Aorta (tissue), 5 donors: Measurements from ENCODE around the gene NEK6. TPM values are rescaled to one million over a fixed set of nuclear protein-coding genes. Genes with fewer than 3 reads are reported as not detected.
A peak's percentile ranks its signal among the peaks of the same experiment; 100 is the strongest.

Experiments
- ATAC-seq: fragments of 200-7000 bp; cut with Tn5 transposase; one replicate; pipeline ENCODE4 v1.9.1; 2022; ENCODE audit warnings: moderate library complexity; ENCODE audit not compliant: low FRiP score
- DNase-seq, 2 donors: peaks; one replicate each; pipeline ENCODE4 v3.0.0-alpha.2; 2020
- H3K27ac ChIP-seq, 2 donors: one replicate each; pipeline ENCODE4 v1.5.1; 2013; ENCODE audit warnings: low read length in 2 of 2, mild to moderate bottlenecking in 2 of 2, moderate library complexity in 2 of 2, control low read depth in 1 of 2, inconsistent platforms in 1 of 2, low read depth in 1 of 2
- H3K27me3 ChIP-seq, 2 donors: one replicate each; pipeline ENCODE4 v1.6.1; 2013; ENCODE audit warnings: control low read depth in 1 of 2, low read length in 1 of 2, mild to moderate bottlenecking in 1 of 2, moderate library complexity in 1 of 2; ENCODE audit not compliant: insufficient read depth in 2 of 2, control insufficient read depth in 1 of 2
- H3K36me3 ChIP-seq, 2 donors: one replicate each; pipeline ENCODE4 v1.6.1; 2013; ENCODE audit warnings: control low read depth in 1 of 2, low read length in 1 of 2, mild to moderate bottlenecking in 1 of 2; ENCODE audit not compliant: insufficient read depth in 2 of 2, control insufficient read depth in 1 of 2
- H3K4me1 ChIP-seq, 2 donors: one replicate each; pipeline ENCODE4 v1.6.1; 2013; ENCODE audit warnings: low read length in 2 of 2, control low read depth in 1 of 2, mild to moderate bottlenecking in 1 of 2, moderate library complexity in 1 of 2; ENCODE audit not compliant: insufficient read depth in 2 of 2, control insufficient read depth in 1 of 2
- H3K4me3 ChIP-seq, 2 donors: one replicate each; pipeline ENCODE4 v1.5.1; 2013; ENCODE audit warnings: low read length in 2 of 2, control low read depth in 1 of 2, mild to moderate bottlenecking in 1 of 2
- H3K9me3 ChIP-seq: one replicate; pipeline ENCODE4 v1.6.1; 2013; ENCODE audit warnings: mild to moderate bottlenecking, low read length; ENCODE audit not compliant: control insufficient read depth
- WGBS, 2 donors: extraction: QIAGEN DNeasy Blood & Tissue Kit; methylation state at CpG; one replicate each; pipeline ENCODE4 v1.1.7; 2013; 5-methylcytosine and 5-hydroxymethylcytosine counted together
- intact Hi-C, 2 donors: fragments of 100-400 bp; cut with DNase I; formaldehyde crosslinking; loops; one replicate each; pipeline versions ENCODE4 v1.14.2 to v1.15.0; 2022
- polyA plus RNA-seq, 2 donors: library from polyadenylated mRNA; stranded (reverse); fragments of 200-250 nt; gene quantifications; one replicate each; pipeline ENCODE4 v1.2.3, GENCODE V29; 2013
- total RNA-seq, 2 donors: library from RNA; stranded (reverse); fragmentation: NEBNext Ultra II Directional; extraction: Animal tissue kit (Norgen Biotek cat#: 25700); gene quantifications; one replicate each; pipeline ENCODE4 v1.2.1, GENCODE V29; 2021
- donor health status: healthy with polysubstance abuse.
- donor health status: Bipolar disorder and iron deficiency.
- donor health status: DM: no; HTN: no; CAD: no.
- donor health status: DM: no; HTN: no; CAD: no.
- donor health status: DM: yes; HTN: yes; CAD: no.

The NEK6 gene
- total and polyA plus RNA-seq, 4 donors: 8.2 to 72.8 (median 37.0) TPM

- Histone ChIP-seq H3K4me1 (peaks cover 0 to 4% of the 10 kb centered on the region in 2 donors), H3K4me3 (no peak overlapping the region), H3K27me3 (no peaks in the 10 kb centered on the region), H3K9me3 (no peaks in the 10 kb centered on the region), H3K36me3 (no peaks in the 10 kb centered on the region), H3K27ac (peak overlapping the region in 1 of 2 donors; percentile 87)
- WGBS, 2 donors: 52 to 63% methylated on average over 18 of the region's 18 CpGs
- intact Hi-C loops: loop anchor here in 1 of 2 donors (2.0 kb wide), 1 partner anchor 26 kb away; no protein-coding TSS in a partner anchor
- DNase-seq (no peak), ATAC-seq (no peak)
Measured at GRCh38 chr9:124284237-124284831, 26.6 kb downstream of the NEK6 start.

DNA sequence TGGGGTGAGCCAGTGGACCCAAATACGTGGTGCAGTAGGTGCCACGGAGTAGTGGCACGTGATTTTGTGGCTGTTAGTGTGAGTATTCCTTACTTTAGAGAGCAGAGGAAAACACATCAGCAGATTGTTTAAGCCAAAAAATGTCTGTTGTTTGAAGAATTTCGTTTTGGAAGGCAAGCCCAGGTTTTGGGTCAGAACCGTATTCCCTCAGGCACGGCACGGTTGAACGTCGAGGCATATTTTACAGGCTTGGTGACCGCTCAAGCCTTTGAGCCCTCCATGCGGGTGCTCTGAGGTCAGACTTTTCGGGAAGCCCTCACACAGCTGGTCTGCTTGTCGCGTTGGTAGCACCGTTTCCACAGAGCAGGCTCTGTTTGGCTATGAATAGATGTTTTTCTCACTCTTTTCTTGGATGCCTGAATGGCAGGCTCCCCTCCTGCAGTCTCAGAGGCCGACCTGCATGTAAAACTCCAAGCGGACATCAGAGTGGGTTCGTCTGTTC lies 27.2 kb downstream of the NEK6 start:
- 6 to 8% methylated on average over 18 of the region's 18 CpGs for WGBS, 2 donors
- DNase-seq: peak in 1 of 2 donors; percentile 75
- Histone ChIP-seq H3K27ac (peak overlapping the region; percentile 14 to 87), H3K36me3 (no peaks in the 10 kb centered on the region), H3K27me3 (no peaks in the 10 kb centered on the region), H3K9me3 (no peaks in the 10 kb centered on the region), H3K4me1 (peaks cover 0 to 4% of the 10 kb centered on the region in 2 donors), H3K4me3 (no peak overlapping the region)
- intact Hi-C loops: loop anchor here in 1 of 2 donors (2.0 kb wide), 1 partner anchor 26 kb away; no protein-coding TSS in a partner anchor
- ATAC-seq: peak; percentile 53

DNA sequence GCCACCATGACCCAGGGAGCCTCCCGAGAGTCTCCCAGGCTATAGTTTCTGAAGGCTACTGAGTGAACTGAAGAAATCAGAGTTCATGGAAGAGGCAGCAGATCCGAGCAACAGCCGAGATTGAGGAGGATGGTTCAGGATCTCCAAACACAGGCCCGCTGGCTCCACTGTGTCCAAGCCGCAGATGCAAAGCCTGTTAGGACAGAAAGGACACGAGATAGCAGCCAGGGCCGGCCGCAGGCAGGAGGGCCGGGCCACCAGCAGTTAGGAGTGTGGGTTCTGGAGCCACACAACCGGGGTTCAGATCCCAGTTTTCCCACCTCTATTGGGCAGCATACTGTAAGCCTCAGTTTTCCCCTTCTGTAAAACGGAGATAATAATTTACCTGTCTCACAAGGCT lies 27.7 kb downstream of the NEK6 start:
- WGBS, 2 donors: 57 to 63% methylated on average over 11 of the region's 11 CpGs
- no peaks in the 10 kb centered on the region for H3K27me3 ChIP-seq
- no peaks in the 10 kb centered on the region for H3K36me3 ChIP-seq
- intact Hi-C loops: loop anchor here in 1 of 2 donors (2.0 kb wide), 1 partner anchor 27 kb away; no protein-coding TSS in a partner anchor
- peaks cover 0 to 4% of the 10 kb centered on the region in 2 donors for H3K4me1 ChIP-seq
- no peak overlapping the region for H3K4me3 ChIP-seq
- no peaks in the 10 kb centered on the region for H3K9me3 ChIP-seq
- H3K27ac ChIP-seq: peak overlapping the region; percentile 14 to 87
- DNase-seq: no peak
- ATAC-seq: no peak

DNA sequence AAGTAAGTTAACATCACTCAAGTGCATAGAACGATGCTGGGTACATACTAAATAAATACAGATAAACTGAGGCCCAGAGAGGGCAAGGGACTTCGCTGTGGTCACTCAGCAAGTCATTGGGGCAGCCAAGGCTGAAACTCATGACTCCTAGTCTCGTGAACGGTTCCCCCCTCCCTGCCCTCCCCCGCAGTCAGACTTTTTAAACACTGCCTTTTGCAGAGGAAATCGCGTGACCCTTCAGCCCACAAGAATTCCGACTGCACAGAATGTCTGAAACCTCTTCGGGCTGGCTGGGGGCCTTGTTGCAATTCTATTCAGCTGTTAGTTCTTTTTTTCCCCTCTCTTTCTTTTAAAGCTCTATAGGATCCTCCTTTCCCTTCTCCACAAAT lies 28.1 kb downstream of the NEK6 start:
- no peak overlapping the region for H3K4me3 ChIP-seq
- 43 to 54% methylated on average over 9 of the region's 9 CpGs for WGBS, 2 donors
- H3K9me3 ChIP-seq: no peaks in the 10 kb centered on the region
- peak; percentile 88 to 93 for DNase-seq
- peaks cover 0 to 4% of the 10 kb centered on the region in 2 donors for H3K4me1 ChIP-seq
- no peaks in the 10 kb centered on the region for H3K36me3 ChIP-seq
- intact Hi-C loops: loop anchor here in 1 of 2 donors (2.0 kb wide), 1 partner anchor 27 kb away; no protein-coding TSS in a partner anchor
- ATAC-seq: peak; percentile 56
- no peaks in the 10 kb centered on the region for H3K27me3 ChIP-seq
- H3K27ac ChIP-seq: peak overlapping the region in 1 of 2 donors; percentile 87

- H3K36me3 ChIP-seq: no peaks in the 10 kb centered on the region
- peak overlapping the region in 1 of 2 donors; percentile 28 for H3K27ac ChIP-seq
- intact Hi-C loops: no loop called here
- H3K4me3 ChIP-seq: no peak overlapping the region
- no peaks in the 10 kb centered on the region for H3K27me3 ChIP-seq
- ATAC-seq (no peak), DNase-seq (no peak)
- no peaks in the 10 kb centered on the region for H3K9me3 ChIP-seq
- WGBS, 2 donors: 73 to 77% methylated on average over 14 of the region's 14 CpGs
- H3K4me1 ChIP-seq: peaks cover 0 to 4% of the 10 kb centered on the region in 2 donors
Measured at GRCh38 chr9:124286292-124286931, 28.7 kb downstream of the NEK6 start.

- DNase-seq (no peak), ATAC-seq (no peak)
- H3K27ac ChIP-seq: no peak overlapping the region
- 83 to 84% methylated on average over 21 of the region's 21 CpGs for WGBS, 2 donors
- H3K4me1 ChIP-seq: no peaks in the 10 kb centered on the region
- H3K9me3 ChIP-seq: no peaks in the 10 kb centered on the region
- H3K27me3 ChIP-seq: no peaks in the 10 kb centered on the region
- no peak overlapping the region for H3K4me3 ChIP-seq
- H3K36me3 ChIP-seq: no peaks in the 10 kb centered on the region
- intact Hi-C loops: no loop called here
Measured at GRCh38 chr9:124290053-124290591, 32.4 kb downstream of the NEK6 start.

- no peak overlapping the region for H3K4me3 ChIP-seq
- WGBS, 2 donors: 78% methylated on average over 22 of the region's 22 CpGs
- no peak overlapping the region for H3K27ac ChIP-seq
Measured at GRCh38 chr9:124290743-124291554, 33.2 kb downstream of the NEK6 start.

GRCh38 chr9:124291801-124292396 lies 34.1 kb downstream of the NEK6 start:
- H3K4me3 ChIP-seq: no peak overlapping the region
- H3K27ac ChIP-seq: no peak overlapping the region
- intact Hi-C loops: no loop called here
- DNase-seq (peak in 1 of 2 donors; percentile 75), ATAC-seq (no peak)
- no peaks in the 10 kb centered on the region for H3K27me3 ChIP-seq
- H3K4me1 ChIP-seq: no peaks in the 10 kb centered on the region
- no peaks in the 10 kb centered on the region for H3K36me3 ChIP-seq
- 23% methylated on average over 11 of the region's 11 CpGs for WGBS, 2 donors
- no peaks in the 10 kb centered on the region for H3K9me3 ChIP-seq

More at GRCh38 chr9:124290743-124291554, 33.2 kb downstream of the NEK6 start:
- no peaks in the 10 kb centered on the region for H3K9me3 ChIP-seq
- ATAC-seq (no peak), DNase-seq (no peak)
- H3K36me3 ChIP-seq: no peaks in the 10 kb centered on the region
- H3K4me1 ChIP-seq: no peaks in the 10 kb centered on the region
- intact Hi-C loops: no loop called here
- no peaks in the 10 kb centered on the region for H3K27me3 ChIP-seq
